ENCODE data around the gene SLAMF9.

Gene SLAMF9

GRCh38 chr1:159953536-159954515 is at the start of gene SLAMF9:
Gene SLAMF9, minus strand, starts transcription at chr1:159954237. Its CDS starts 100 bp downstream, at chr1:159954137.
- DNase-seq: no peak

- no peak for DNase-seq
Measured at GRCh38 chr1:160001440-160001839, 47.4 kb upstream of the SLAMF9 start.

GRCh38 chr1:159999204-159999603 is 45.2 kb upstream of the SLAMF9 start:
- no peak for DNase-seq

GRCh38 chr1:159996653-159997052 is 42.6 kb upstream of the SLAMF9 start:
- DNase-seq: peak; percentile 29 to 68

- no peak for DNase-seq
Measured at GRCh38 chr1:159994896-159995295, 40.9 kb upstream of the SLAMF9 start.

- no peak for DNase-seq
Measured at GRCh38 chr1:159993911-159994310, 39.9 kb upstream of the SLAMF9 start.

GRCh38 chr1:159992161-159992560 is 38.1 kb upstream of the SLAMF9 start:
- no peak for DNase-seq

GRCh38 chr1:159991513-159991912 is 37.5 kb upstream of the SLAMF9 start:
- DNase-seq: no peak

GRCh38 chr1:159990005-159990404 is 36.0 kb upstream of the SLAMF9 start:
- DNase-seq: no peak

GRCh38 chr1:159989581-159989980 is 35.5 kb upstream of the SLAMF9 start:
- no peak for DNase-seq

GRCh38 chr1:159988006-159988405 is 34.0 kb upstream of the SLAMF9 start:
- no peak for DNase-seq

- DNase-seq: no peak
Measured at GRCh38 chr1:159987186-159987585, 33.1 kb upstream of the SLAMF9 start.

GRCh38 chr1:159986531-159986930 is 32.5 kb upstream of the SLAMF9 start:
- DNase-seq: no peak

- no peak for DNase-seq
Measured at GRCh38 chr1:159986093-159986492, 32.1 kb upstream of the SLAMF9 start.

GRCh38 chr1:159985473-159985872 is 31.4 kb upstream of the SLAMF9 start:
- no peak for DNase-seq

- no peak for DNase-seq
Measured at GRCh38 chr1:159983681-159984080, 29.6 kb upstream of the SLAMF9 start.

GRCh38 chr1:159982280-159982679 is 28.2 kb upstream of the SLAMF9 start:
- DNase-seq: no peak

- DNase-seq: no peak
Measured at GRCh38 chr1:159981351-159982055, 27.5 kb upstream of the SLAMF9 start.

GRCh38 chr1:159980786-159981185 is 26.7 kb upstream of the SLAMF9 start:
- no peak for DNase-seq

GRCh38 chr1:159980076-159980475 is 26.0 kb upstream of the SLAMF9 start:
- DNase-seq: no peak

GRCh38 chr1:159979257-159979656 is 25.2 kb upstream of the SLAMF9 start:
- no peak for DNase-seq

- no peak for DNase-seq
Measured at GRCh38 chr1:159978107-159978398, 24.0 kb upstream of the SLAMF9 start.

GRCh38 chr1:159977364-159978106 is 23.5 kb upstream of the SLAMF9 start:
- DNase-seq: no peak

Measured in SW 1271 (cell line).